ENCODE measurements around the gene SLC2A8. TPM values are rescaled to one million over a fixed set of nuclear protein-coding genes. Genes with fewer than 3 reads are reported as not detected.

The SLC2A8 gene
- total RNA-seq, result 10 to 100 TPM in 3 of 4 donors, 1 to 10 TPM in 1; 7.4 to 58.1 (median 42.9) TPM

- DNase-seq, result peak; percentile 94 to 99 (median 99)
- Histone ChIP-seq H3K9me3 (no peaks in the 10 kb centered on the region), H3K27ac (peak within 1 kb of the TSS; percentile 82 to 98 (median 90)), H3K36me3 (peaks cover 0 to 9% (median 0%) of the 10 kb centered on the region in 3 donors), H3K27me3 (no peaks in the 10 kb centered on the region), H3K4me1 (peaks cover 0 to 17% (median 8%) of the 10 kb centered on the region in 4 donors), H3K4me3 (peak within 1 kb of the TSS; percentile 60 to 100 (median 88))
- TF ChIP-seq CTCF (IDR thresholded peaks at IDR 0.05) (peak in 4 of 6 experiments; percentile 24 to 63 (median 58)), POLR2A (IDR thresholded peaks at IDR 0.05) (peak; percentile 82 to 94)
These were observed at the start of gene SLC2A8 for GRCh38 chr9:127396808-127397645. TSS of gene SLC2A8 (plus strand) at chr9:127397169. CDS start at chr9:127397231, 62 bp downstream.

- no peaks in the 10 kb centered on the region for H3K27me3 ChIP-seq
- no peaks in the 10 kb centered on the region for H3K36me3 ChIP-seq
- H3K4me1 ChIP-seq, result no peaks in the 10 kb centered on the region
- no peak overlapping the region for H3K27ac ChIP-seq
- no peak for TF ChIP-seq POLR2A (IDR thresholded peaks at IDR 0.05)
- TF ChIP-seq CTCF (IDR thresholded peaks at IDR 0.05), result peak in 4 of 6 experiments; percentile 21 to 42 (median 36)
- no peak overlapping the region for H3K4me3 ChIP-seq
- H3K9me3 ChIP-seq, result no peaks in the 10 kb centered on the region
- no peak for DNase-seq
These were observed 48.9 kb upstream of the SLC2A8 start for GRCh38 chr9:127347831-127348776.

- H3K27ac ChIP-seq, result no peak overlapping the region
- no peaks in the 10 kb centered on the region for H3K4me1 ChIP-seq
- no peaks in the 10 kb centered on the region for H3K27me3 ChIP-seq
- H3K36me3 ChIP-seq, result no peaks in the 10 kb centered on the region
- TF ChIP-seq POLR2A (IDR thresholded peaks at IDR 0.05), result no peak
- no peak for DNase-seq
- no peaks in the 10 kb centered on the region for H3K9me3 ChIP-seq
- no peak overlapping the region for H3K4me3 ChIP-seq
These were observed 47.4 kb upstream of the SLC2A8 start for GRCh38 chr9:127349483-127350113.

- no peaks in the 10 kb centered on the region for H3K36me3 ChIP-seq
- no peaks in the 10 kb centered on the region for H3K9me3 ChIP-seq
- H3K4me3 ChIP-seq, result no peak overlapping the region
- TF ChIP-seq POLR2A (IDR thresholded peaks at IDR 0.05) (no peak), CTCF (IDR thresholded peaks at IDR 0.05) (no peak)
- no peak overlapping the region for H3K27ac ChIP-seq
- no peaks in the 10 kb centered on the region for H3K4me1 ChIP-seq
- no peaks in the 10 kb centered on the region for H3K27me3 ChIP-seq
- no peak for DNase-seq
These were observed 45.5 kb upstream of the SLC2A8 start for GRCh38 chr9:127351182-127352166.

GRCh38 chr9:127353882-127354281 lies 43.1 kb upstream of the SLC2A8 start:
- no peaks in the 10 kb centered on the region for H3K4me1 ChIP-seq
- H3K27ac ChIP-seq, result no peak overlapping the region
- no peaks in the 10 kb centered on the region for H3K9me3 ChIP-seq
- no peak for DNase-seq
- H3K4me3 ChIP-seq, result no peak overlapping the region
- no peaks in the 10 kb centered on the region for H3K27me3 ChIP-seq
- TF ChIP-seq POLR2A (IDR thresholded peaks at IDR 0.05) (no peak), CTCF (IDR thresholded peaks at IDR 0.05) (no peak)
- peaks cover 0 to 6% (median 0%) of the 10 kb centered on the region in 3 donors for H3K36me3 ChIP-seq

Data from Peyer's patch (tissue), 4 donors.